SK-N-SH treated with all-trans-retinoic acid at 6 μM for 48 hours (cell line): ENCODE measurements around the gene TKT.

Experiments
- ATAC-seq: fragments of 200-7000 bp; cut with Tn5 transposase; 3 replicates; pipeline ENCODE4 v1.9.1; 2020; ENCODE audit warnings: mild to moderate bottlenecking, moderate library complexity
- ARNTL ChIP-seq: fragments of 450-650 bp; formaldehyde crosslinking; IDR thresholded peaks from 2 replicates; pipeline ENCODE4 v1.5.0; 2020; ENCODE audit warnings: low read depth, mild to moderate bottlenecking, moderate library complexity, borderline replicate concordance
- BACH2 ChIP-seq: fragments of 250-450 bp; sonication (Bioruptor Pico); IDR thresholded peaks from 2 replicates; pipeline ENCODE4 v1.9.0; 2021; ENCODE audit warnings: mild to moderate bottlenecking, borderline replicate concordance
- CREB5 ChIP-seq: fragments of 250-450 bp; sonication (Bioruptor Pico); IDR thresholded peaks from 2 replicates; pipeline ENCODE4 v1.5.1; 2020; ENCODE audit warnings: low read depth, mild to moderate bottlenecking, moderate library complexity
- CSDC2 ChIP-seq: fragments of 250-450 bp; sonication (Bioruptor Pico); IDR thresholded peaks from 2 replicates; pipeline ENCODE4 v1.5.0; 2020; ENCODE audit warnings: mild to moderate bottlenecking, moderate library complexity
- CSRNP3 ChIP-seq: fragments of 250-450 bp; sonication (Bioruptor Pico); IDR thresholded peaks from 2 replicates; pipeline ENCODE4 v1.5.1; 2021; ENCODE audit warnings: mild to moderate bottlenecking, moderate library complexity
- ESRRG ChIP-seq: fragments of 250-450 bp; sonication (Bioruptor Pico); IDR thresholded peaks from 2 replicates; pipeline ENCODE4 v1.6.1; 2021; ENCODE audit warnings: mild to moderate bottlenecking
- GLIS3 ChIP-seq: fragments of 250-450 bp; sonication (Bioruptor Pico); IDR thresholded peaks from 2 replicates; pipeline ENCODE4 v1.5.0; 2020; ENCODE audit warnings: mild to moderate bottlenecking, moderate library complexity
- ISL1 ChIP-seq: fragments of 250-450 bp; sonication (Bioruptor Pico); IDR thresholded peaks from 2 replicates; pipeline ENCODE4 v2.1.2; 2022; ENCODE audit warnings: mild to moderate bottlenecking, moderate library complexity
- OSR1 ChIP-seq: fragments of 250-450 bp; sonication (Bioruptor Pico); IDR thresholded peaks from 2 replicates; pipeline ENCODE4 v1.8.0; 2022; ENCODE audit warnings: moderate library complexity, mild to moderate bottlenecking, inconsistent platforms
- PATZ1 ChIP-seq: fragments of 250-450 bp; sonication (Bioruptor Pico); IDR thresholded peaks from 2 replicates; pipeline ENCODE4 v1.8.0; 2020; ENCODE audit warnings: mild to moderate bottlenecking, moderate library complexity, borderline replicate concordance
- PPARA ChIP-seq: fragments of 250-450 bp; sonication (Bioruptor Pico); IDR thresholded peaks from 2 replicates; pipeline ENCODE4 v1.5.0; 2020; ENCODE audit warnings: mild to moderate bottlenecking, borderline replicate concordance
- RARB ChIP-seq: fragments of 250-450 bp; sonication (Bioruptor Pico); IDR thresholded peaks from 2 replicates; pipeline ENCODE4 v1.8.0; 2021; ENCODE audit warnings: mild to moderate bottlenecking, moderate library complexity
- SNAI2 ChIP-seq: fragments of 250-450 bp; sonication (Bioruptor Pico); IDR thresholded peaks from 2 replicates; pipeline ENCODE4 v1.5.0; 2020; ENCODE audit warnings: mild to moderate bottlenecking, moderate library complexity
- TCF4 ChIP-seq: fragments of 250-450 bp; sonication (Bioruptor Pico); IDR thresholded peaks from 2 replicates; pipeline ENCODE4 v1.8.0; 2021; ENCODE audit warnings: mild to moderate bottlenecking, moderate library complexity, borderline replicate concordance
- TOX ChIP-seq: fragments of 250-450 bp; sonication (Bioruptor Pico); IDR thresholded peaks from 2 replicates; pipeline ENCODE4 v1.8.0; 2021; ENCODE audit warnings: mild to moderate bottlenecking, moderate library complexity, borderline replicate concordance
- TSHZ2 ChIP-seq: fragments of 250-450 bp; sonication (Bioruptor Pico); IDR thresholded peaks from 2 replicates; pipeline ENCODE4 v1.5.0; 2020; ENCODE audit warnings: mild to moderate bottlenecking, moderate library complexity
- ZC3H10 ChIP-seq: fragments of 250-450 bp; sonication (Bioruptor Pico); IDR thresholded peaks from 2 replicates; pipeline ENCODE4 v1.5.1; 2021; ENCODE audit warnings: mild to moderate bottlenecking, moderate library complexity
- ZFP3 ChIP-seq: fragments of 250-450 bp; sonication (Bioruptor Pico); IDR thresholded peaks from 2 replicates; pipeline ENCODE4 v1.5.0; 2020; ENCODE audit warnings: mild to moderate bottlenecking, moderate library complexity
- ZFP30 ChIP-seq: fragments of 450-650 bp; formaldehyde crosslinking; IDR thresholded peaks from 2 replicates; pipeline ENCODE4 v1.5.0; 2022; ENCODE audit warnings: mild to moderate bottlenecking, moderate library complexity
- ZNF565 ChIP-seq: fragments of 450-650 bp; formaldehyde crosslinking; conservative IDR thresholded peaks from 2 replicates; pipeline ENCODE4 v1.5.0; 2020; ENCODE audit warnings: low read depth, mild to moderate bottlenecking, moderate library complexity
- ZNF70 ChIP-seq: fragments of 450-650 bp; formaldehyde crosslinking; IDR thresholded peaks from 2 replicates; pipeline ENCODE4 v1.5.0; 2020; ENCODE audit warnings: mild to moderate bottlenecking, moderate library complexity
- ZNF8 ChIP-seq: fragments of 450-650 bp; formaldehyde crosslinking; IDR thresholded peaks from 2 replicates; pipeline ENCODE4 v1.5.0; 2020; ENCODE audit warnings: mild to moderate bottlenecking, moderate library complexity

TKT gene

GRCh38 chr3:53244271-53244670 lies 11.6 kb downstream of the TKT start:
- TF ChIP-seq TOX (CRISPR knock-in tag) (no peak), CSDC2 (no peak), ZFP30 (no peak), ZFP3 (CRISPR knock-in tag) (no peak)
- no peak for ATAC-seq

GRCh38 chr3:53243785-53244184 lies 12.0 kb downstream of the TKT start:
- no peak for ATAC-seq
- TF ChIP-seq ZNF8 (CRISPR knock-in tag): no peak
- TF ChIP-seq PPARA (CRISPR knock-in tag): no peak
- TF ChIP-seq TOX (CRISPR knock-in tag): no peak
- TF ChIP-seq TSHZ2 (CRISPR knock-in tag): no peak
- no peak for TF ChIP-seq ZNF565 (CRISPR knock-in tag)
- no peak for TF ChIP-seq CREB5 (CRISPR knock-in tag)
- no peak for TF ChIP-seq RARB (CRISPR knock-in tag)
- TF ChIP-seq CSDC2: no peak
- no peak for TF ChIP-seq ARNTL (CRISPR knock-in tag)
- no peak for TF ChIP-seq OSR1 (CRISPR knock-in tag)

GRCh38 chr3:53243165-53243564 lies 12.7 kb downstream of the TKT start:
- no peak for ATAC-seq
- TF ChIP-seq BACH2 (CRISPR knock-in tag) (no peak), ISL1 (no peak), ZNF70 (CRISPR knock-in tag) (no peak), TCF4 (CRISPR knock-in tag) (no peak), OSR1 (CRISPR knock-in tag) (no peak), CREB5 (CRISPR knock-in tag) (no peak), SNAI2 (CRISPR knock-in tag) (0 out of 2 replicates have a peak, but pooled peaks have one; percentile 52), TOX (CRISPR knock-in tag) (no peak)

- ATAC-seq: no peak
- TF ChIP-seq SNAI2 (CRISPR knock-in tag) (no peak), GLIS3 (no peak), TCF4 (CRISPR knock-in tag) (no peak), ARNTL (CRISPR knock-in tag) (no peak), PPARA (CRISPR knock-in tag) (no peak), ZNF8 (CRISPR knock-in tag) (no peak), PATZ1 (CRISPR knock-in tag) (no peak), CSDC2 (no peak), ISL1 (no peak), CSRNP3 (no peak), CREB5 (CRISPR knock-in tag) (no peak), ZNF565 (CRISPR knock-in tag) (no peak), ZNF70 (CRISPR knock-in tag) (no peak), ZC3H10 (CRISPR knock-in tag) (no peak), ESRRG (CRISPR knock-in tag) (no peak), OSR1 (CRISPR knock-in tag) (no peak), TOX (CRISPR knock-in tag) (no peak)
These were observed 13.2 kb downstream of the TKT start for GRCh38 chr3:53242642-53243041.
